Measurements from ENCODE around the gene GOLGA1.
A peak's percentile ranks its signal among the peaks of the same experiment; 100 is the strongest.
"Not testable (repeated sequence)": the region's sequence is repeated elsewhere in the genome, so short reads cannot be mapped to it uniquely, and the experiment has no call there.

GOLGA1 gene

GRCh38 chr9:124858330-124859046, 82.4 kb downstream of the GOLGA1 start:
- no peak for DNase-seq (ENCODE audit: low spot score)

GRCh38 chr9:124857533-124858162, 83.2 kb downstream of the GOLGA1 start:
- no peak for DNase-seq (ENCODE audit: low spot score)

GRCh38 chr9:124855944-124856765, 84.7 kb downstream of the GOLGA1 start:
- DNase-seq (ENCODE audit: low spot score): no peak

- DNase-seq (ENCODE audit: low spot score): no peak
These were observed 85.3 kb downstream of the GOLGA1 start for GRCh38 chr9:124855566-124855943.

- no peak for DNase-seq (ENCODE audit: low spot score)
These were observed 86.1 kb downstream of the GOLGA1 start for GRCh38 chr9:124854822-124855221.

- DNase-seq (ENCODE audit: low spot score): no peak
These were observed 86.7 kb downstream of the GOLGA1 start for GRCh38 chr9:124854161-124854560.

- DNase-seq (ENCODE audit: low spot score): no peak
These were observed 87.2 kb downstream of the GOLGA1 start for GRCh38 chr9:124853605-124854143.

GRCh38 chr9:124852829-124853531, 87.9 kb downstream of the GOLGA1 start, which contains the start of gene WDR38:
Gene WDR38, plus strand, starts transcription at chr9:124853460. Its CDS starts 72 bp downstream, at chr9:124853532.
- DNase-seq (ENCODE audit: low spot score): peak; percentile 91

GRCh38 chr9:124852121-124852828, 88.6 kb downstream of the GOLGA1 start:
- no peak for DNase-seq (ENCODE audit: low spot score)

GRCh38 chr9:124849801-124850200, 91.1 kb downstream of the GOLGA1 start:
- DNase-seq (ENCODE audit: low spot score): no peak

- DNase-seq (ENCODE audit: low spot score): no peak
These were observed 93.9 kb downstream of the GOLGA1 start for GRCh38 chr9:124846969-124847368.

GRCh38 chr9:124846467-124846866, 94.4 kb downstream of the GOLGA1 start:
- DNase-seq (ENCODE audit: low spot score): not testable (repeated sequence)

GRCh38 chr9:124844291-124844690, 96.6 kb downstream of the GOLGA1 start:
- DNase-seq (ENCODE audit: low spot score): no peak

GRCh38 chr9:124843456-124844034, 97.3 kb downstream of the GOLGA1 start:
- DNase-seq (ENCODE audit: low spot score): no peak

GRCh38 chr9:124841075-124841821, 99.6 kb downstream of the GOLGA1 start:
- no peak for DNase-seq (ENCODE audit: low spot score)

- DNase-seq (ENCODE audit: low spot score): no peak
These were observed 100.5 kb downstream of the GOLGA1 start for GRCh38 chr9:124840300-124840833.

- DNase-seq (ENCODE audit: low spot score): no peak
These were observed 101.1 kb downstream of the GOLGA1 start for GRCh38 chr9:124839612-124840299.

GRCh38 chr9:124838567-124839275, 102.2 kb downstream of the GOLGA1 start:
- DNase-seq (ENCODE audit: low spot score): not testable (repeated sequence)
